ENCODE measurements around the gene MICAL2.

- TF ChIP-seq TAF1 (IDR thresholded peaks at IDR 0.05; ENCODE audit: low read depth) (no peak), EP300 (IDR thresholded peaks at IDR 0.05; ENCODE audit: borderline replicate concordance) (no peak)
Observed at GRCh38 chr11:12222055-12222792, 111.8 kb downstream of the MICAL2 start.

Data from Ishikawa (cell line).